ENCODE measurements around the gene TUBB4A. TPM values are rescaled to one million over a fixed set of nuclear protein-coding genes. Genes with fewer than 3 reads are reported as not detected.

The TUBB4A gene
- total RNA-seq, 2 donors from 2014 or later: 1.1 to 1.7 TPM

DNA sequence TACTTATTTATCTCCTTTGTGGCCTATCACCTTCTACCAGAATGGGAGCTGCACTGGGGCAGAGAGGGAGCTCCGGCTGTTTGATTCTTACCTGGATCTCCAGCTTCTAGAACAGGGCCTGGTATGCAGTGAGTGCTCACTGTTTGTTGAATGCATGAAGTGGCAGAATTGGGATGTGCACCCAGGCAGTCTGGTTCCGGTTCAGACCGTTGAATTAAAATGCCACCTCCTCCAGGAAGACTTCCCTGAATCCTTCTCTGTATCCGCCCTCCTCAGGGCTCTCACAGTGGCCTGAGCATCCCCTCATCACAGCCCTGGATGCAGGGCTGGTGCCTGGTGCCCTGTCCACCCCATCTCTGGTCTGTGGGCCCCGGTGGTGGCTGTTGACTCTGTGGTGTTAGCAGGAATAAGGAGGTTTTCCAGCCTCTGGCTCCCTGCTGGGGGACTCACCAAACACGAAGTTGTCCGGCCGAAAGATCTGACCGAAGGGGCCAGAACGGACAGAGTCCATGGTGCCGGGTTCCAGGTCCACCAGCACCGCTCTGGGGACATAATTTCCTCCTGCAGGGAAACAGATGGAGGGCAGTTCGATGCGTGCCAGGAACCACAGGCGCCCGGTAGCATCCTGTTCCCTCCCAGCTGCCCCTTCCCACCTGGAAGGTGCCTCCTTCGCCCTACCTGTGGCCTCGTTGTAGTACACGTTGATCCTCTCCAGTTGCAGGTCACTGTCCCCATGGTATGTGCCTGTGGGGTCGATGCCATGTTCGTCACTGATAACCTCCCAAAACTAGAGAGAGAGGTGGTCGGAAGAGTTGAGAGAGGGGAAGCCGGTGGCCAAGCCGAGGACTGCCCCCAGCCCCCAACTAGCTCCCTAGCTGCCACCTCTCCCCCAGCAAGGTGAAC, 1.0 kb downstream of the TUBB4A start:
- intact Hi-C loops (cut with DNase I, micrococcal nuclease): no loop called here
- ATAC-seq (no peak), DNase-seq (no peak)

DNA sequence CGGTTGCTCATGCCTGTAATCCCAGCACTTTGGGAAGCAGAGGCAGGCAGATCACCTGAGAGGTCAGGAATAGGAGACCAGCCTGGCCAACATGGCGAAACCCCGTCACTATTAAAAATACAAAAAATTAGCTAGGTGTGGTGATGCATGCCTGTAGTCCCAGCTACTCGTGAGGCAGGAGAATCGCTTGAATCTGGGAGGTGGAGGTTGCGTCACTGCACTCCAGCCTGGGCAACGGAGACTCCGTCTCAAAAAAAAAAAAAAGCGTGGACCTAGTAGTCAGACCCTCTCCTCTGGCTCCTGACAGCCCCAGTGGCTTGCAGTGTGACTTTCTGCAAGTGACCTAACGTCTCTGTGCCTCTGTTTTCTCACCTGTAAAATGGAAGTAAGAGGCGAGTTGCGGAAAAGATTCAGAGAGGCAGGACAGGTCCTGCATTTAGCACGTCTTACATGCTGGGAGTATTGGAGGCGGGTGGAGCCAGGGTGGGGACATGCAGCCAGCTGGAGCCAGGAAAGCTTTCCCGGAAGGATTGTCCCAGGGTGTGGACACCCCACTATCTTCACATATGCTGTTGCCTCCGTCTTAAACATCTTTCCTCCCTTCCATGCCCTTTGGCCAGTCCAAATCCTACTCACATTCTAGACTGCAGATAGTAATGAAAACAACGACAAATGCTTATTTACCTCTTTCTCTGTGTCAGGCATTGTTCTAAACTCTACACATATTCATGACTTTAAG, 2.9 kb downstream of the TUBB4A start:
- ATAC-seq (peak; percentile 90), DNase-seq (peak in 1 of 2 donors; percentile 35)
- intact Hi-C loops (cut with DNase I, micrococcal nuclease): no loop called here

GRCh38 chr19:6498294-6499036, 3.6 kb downstream of the TUBB4A start:
- intact Hi-C loops (cut with DNase I, micrococcal nuclease): no loop called here
- DNase-seq: no peak
- ATAC-seq: no peak

DNA sequence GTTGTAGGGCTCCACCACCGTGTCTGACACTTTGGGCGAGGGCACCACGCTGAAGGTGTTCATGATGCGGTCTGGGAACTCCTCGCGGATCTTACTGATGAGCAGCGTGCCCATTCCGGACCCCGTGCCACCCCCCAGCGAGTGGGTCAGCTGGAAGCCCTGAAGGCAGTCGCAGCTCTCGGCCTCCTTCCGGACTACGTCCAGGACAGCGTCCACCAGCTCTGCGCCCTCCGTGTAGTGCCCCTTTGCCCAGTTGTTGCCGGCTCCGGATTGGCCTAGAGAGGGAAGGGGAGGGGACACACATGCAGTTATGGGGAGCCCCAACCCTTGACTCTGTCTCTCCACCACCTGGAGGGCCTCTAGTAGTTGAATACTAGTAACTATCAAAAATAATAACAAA, 6.2 kb downstream of the TUBB4A start:
- intact Hi-C loops (cut with DNase I, micrococcal nuclease): no loop called here
- no peak for DNase-seq
- ATAC-seq: no peak

DNA sequence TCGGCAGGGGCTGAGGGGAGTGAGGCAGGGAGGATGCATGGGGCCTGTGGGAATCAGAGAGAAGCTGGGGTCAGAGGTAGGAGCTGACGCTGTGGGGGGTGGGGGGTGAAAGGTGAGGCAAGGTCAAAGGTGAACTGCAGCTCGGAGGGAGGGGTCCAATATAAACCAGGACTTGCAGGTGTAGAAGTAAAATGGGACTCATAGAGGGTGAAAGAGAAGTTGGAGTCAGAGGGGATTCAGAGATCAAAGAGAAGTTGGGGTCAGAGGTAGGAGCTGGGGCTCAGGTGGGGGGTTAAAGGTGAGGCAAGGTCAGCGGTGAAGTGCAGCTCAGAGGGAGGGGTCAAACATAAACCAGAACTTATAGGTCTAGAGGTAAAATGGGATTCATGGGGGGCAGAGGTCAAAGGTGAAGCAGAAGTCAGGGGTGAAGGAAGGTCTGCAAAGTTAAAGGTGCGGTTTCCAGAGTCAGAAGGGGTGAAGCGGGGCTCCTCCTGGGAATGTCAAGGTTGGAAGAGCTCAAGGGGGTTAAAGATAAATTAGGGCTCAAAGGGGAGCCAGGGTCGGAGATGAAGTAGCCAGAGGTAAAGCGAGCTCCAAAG, 7.6 kb downstream of the TUBB4A start:
- DNase-seq (no peak), ATAC-seq (no peak)
- intact Hi-C loops (cut with DNase I, micrococcal nuclease): no loop called here

DNA sequence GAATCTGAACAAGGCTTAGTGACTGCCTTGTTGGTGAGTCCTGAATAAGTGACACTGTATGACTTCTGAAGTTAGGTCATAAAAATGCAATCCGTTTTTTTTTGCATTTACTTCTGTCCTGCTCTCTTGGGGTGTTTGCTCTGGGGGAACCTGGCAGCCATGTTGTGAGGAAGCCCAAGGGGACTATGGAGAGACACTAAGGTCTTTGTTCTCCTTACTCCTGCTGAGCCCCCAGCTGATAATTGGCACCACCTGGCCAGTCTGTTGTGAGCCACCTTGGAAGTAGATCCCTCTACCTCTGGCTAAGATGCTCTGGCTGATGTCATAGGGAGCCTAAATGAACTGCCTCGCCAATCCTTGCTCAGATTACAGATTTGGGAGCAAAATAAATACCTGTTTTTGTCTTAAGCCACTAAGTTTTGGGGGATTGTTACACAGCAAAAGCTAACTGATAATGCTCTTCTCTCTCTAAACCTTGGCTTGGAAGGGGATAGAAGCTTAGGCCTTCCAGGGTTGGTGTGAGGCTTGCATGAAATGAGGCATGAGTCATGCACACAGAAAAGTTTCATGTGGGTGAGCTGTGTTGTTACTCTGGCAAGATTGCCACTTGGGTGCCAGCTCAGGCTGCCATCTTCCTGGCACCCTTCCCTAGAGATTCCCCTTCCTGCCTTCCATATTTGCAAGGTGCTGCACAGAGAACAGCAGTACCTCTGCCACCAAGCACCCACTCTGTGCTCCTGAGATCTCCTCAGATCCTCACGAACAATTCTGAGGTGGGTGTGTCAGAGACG, 10.1 kb downstream of the TUBB4A start:
- DNase-seq: no peak
- no peak for ATAC-seq
- intact Hi-C loops (cut with DNase I, micrococcal nuclease): no loop called here

GRCh38 chr19:6490134-6490533, 12.0 kb downstream of the TUBB4A start:
- no peak for ATAC-seq
- intact Hi-C loops (cut with DNase I, micrococcal nuclease): no loop called here
- no peak for DNase-seq

DNA sequence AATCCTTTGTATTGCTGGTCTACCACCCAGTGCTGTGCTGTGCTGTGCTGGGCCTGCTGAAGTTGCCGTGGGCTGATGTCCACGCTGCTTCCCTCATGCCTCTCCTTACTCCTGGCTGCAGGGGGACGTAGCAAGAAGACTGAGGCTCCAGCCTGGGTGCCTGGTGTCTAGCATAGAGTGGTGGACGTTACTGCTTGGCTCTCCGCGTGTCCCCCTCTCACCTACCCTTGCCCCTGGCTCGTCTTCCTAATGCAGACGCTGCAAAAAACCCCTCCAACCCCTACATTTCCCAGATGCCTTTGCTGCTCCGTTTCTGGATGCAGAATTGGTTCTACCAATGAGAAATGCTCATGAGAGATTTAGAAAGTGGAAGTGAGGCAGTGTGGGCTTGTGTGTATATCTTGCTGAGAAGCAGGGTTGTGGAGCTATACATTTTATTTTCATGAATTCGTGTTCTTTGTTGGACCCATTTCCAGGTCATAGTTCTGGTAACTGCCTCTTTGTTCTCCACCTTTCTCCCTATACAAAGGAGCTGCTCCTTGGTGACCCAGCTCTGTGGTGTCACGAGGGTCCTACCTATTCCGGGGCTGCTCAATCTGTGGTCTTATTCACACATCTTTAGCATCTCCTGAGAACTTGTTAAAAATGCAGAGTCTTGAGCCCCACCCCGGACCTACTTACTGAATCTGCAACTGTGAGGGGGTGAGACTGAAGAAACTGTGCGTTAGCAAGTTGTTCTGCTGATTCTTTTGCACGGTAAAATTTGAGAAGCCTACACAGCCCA, 12.6 kb downstream of the TUBB4A start:
- intact Hi-C loops (cut with DNase I, micrococcal nuclease): no loop called here
- DNase-seq (no peak), ATAC-seq (no peak)

DNA sequence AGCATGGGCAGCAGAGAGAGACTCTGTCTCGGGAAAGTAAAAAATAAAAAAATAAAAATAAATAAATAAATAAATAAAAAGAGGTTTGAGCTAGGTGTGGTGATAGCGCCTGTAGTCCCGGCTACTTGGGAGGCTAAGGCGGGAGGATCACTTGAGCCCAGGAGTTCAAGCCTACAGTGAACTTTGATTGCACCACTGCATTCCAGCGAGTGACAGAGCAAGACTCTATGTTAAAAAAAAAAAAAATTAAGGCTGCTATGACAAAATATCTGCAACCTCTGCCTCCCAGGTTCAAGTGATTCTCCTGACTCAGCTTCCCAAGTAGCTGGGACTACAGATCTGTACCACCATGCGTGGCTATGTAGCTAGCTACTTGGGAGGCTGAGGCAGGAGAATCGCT, 17.3 kb downstream of the TUBB4A start:
- no peak for ATAC-seq
- intact Hi-C loops (cut with DNase I, micrococcal nuclease): no loop called here
- no peak for DNase-seq

DNA sequence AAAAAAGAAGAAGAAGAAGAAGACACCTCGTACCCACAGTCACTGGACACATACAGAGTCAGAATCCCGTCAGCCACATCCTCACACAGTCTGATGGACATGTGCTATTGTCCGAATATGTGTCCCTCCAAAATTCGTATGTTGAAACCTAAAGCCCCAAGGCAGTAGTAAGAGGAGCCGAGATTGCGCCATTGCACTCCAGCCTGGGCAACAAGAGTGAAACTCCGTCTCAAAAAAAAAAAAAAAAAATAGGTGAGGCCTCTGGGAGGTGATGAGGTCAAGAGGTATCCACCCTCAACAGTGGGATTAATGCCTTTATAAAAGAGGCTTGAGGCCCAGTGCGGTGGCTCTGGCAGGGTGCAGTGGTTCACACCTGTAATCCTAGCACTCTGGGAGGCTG, 17.9 kb downstream of the TUBB4A start:
- ATAC-seq: no peak
- intact Hi-C loops (cut with DNase I, micrococcal nuclease): no loop called here
- no peak for DNase-seq

GRCh38 chr19:6483235-6483634, 18.9 kb downstream of the TUBB4A start:
- DNase-seq (no peak), ATAC-seq (no peak)
- intact Hi-C loops (cut with DNase I, micrococcal nuclease): no loop called here

DNA sequence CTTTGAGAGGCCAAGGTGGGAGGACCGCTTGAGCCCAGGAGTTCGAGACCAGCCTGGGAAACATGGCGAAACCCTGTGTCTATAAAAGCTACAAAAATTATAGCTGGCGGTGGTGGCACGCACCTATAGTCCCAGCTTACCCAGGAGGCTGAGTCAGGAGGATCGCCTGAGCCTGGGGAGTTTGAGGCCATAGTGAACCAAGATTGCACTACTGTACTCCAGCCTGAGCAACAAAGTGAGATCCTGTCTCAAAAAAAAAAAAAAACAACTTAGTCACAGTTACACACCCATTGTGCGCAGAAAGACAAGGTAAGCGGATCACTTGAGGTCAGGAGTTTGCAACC, 19.8 kb downstream of the TUBB4A start:
- intact Hi-C loops (cut with DNase I, micrococcal nuclease): no loop called here
- no peak for ATAC-seq
- no peak for DNase-seq

DNA sequence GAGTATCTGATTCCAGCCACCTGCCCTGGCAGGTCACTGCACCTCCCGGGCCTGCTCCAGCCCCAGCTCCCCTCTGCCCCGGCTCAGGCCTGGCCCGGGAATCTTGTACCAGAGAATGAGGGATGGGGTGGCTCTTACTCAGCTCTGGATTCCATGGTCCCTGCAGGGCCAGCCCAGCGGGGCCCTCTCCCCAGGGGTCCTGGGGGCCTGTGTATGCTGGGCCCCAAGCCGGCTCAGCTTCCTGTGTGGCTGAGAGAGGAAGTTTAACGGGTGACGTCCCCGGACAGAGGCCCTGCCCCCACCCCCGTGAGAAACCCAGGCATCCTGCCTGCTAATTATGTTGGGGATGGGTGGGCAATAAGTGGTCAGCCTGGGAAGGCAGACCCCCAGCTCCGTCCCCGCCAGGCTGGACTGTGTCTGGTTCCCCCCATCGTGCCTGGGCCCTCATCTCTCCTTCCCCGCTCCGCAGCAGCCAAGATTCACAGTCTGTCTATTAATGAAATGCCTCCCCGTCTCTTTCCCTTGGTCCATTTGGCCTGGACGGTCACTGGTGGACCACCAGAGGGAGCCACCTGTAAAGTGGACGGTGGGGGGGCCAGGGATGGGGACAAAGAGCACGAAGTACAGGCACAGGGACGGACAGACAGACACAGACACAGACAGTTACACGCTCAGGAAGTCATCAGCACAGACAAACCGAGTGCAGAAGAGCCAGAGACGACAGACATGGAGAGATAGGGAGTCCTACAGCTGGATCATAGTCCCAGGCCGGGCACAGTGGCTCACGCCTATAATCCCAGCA, 20.4 kb downstream of the TUBB4A start, which contains the start of gene DENND1C:
TSS of gene DENND1C (minus strand) at position 247 of the 802 bp plus-strand sequence. CDS start at position 155, 92 bp downstream.
- ATAC-seq (peak; percentile 43), DNase-seq (peak in 1 of 2 donors; percentile 68)
- intact Hi-C loops (cut with DNase I, micrococcal nuclease): no loop called here

GRCh38 chr19:6480848-6481415, 21.2 kb downstream of the TUBB4A start:
- ATAC-seq (no peak), DNase-seq (no peak)

GRCh38 chr19:6479836-6480398, 22.2 kb downstream of the TUBB4A start:
- DNase-seq (no peak), ATAC-seq (no peak)
- intact Hi-C loops (cut with DNase I, micrococcal nuclease): no loop called here

More at GRCh38 chr19:6480848-6481415, 21.2 kb downstream of the TUBB4A start:
- intact Hi-C loops (cut with DNase I, micrococcal nuclease): no loop called here

GRCh38 chr19:6478815-6479214, 23.3 kb downstream of the TUBB4A start:
- DNase-seq (no peak), ATAC-seq (no peak)
- intact Hi-C loops (cut with DNase I, micrococcal nuclease): no loop called here

Measured in left colon (tissue), 2 donors.